NAMALWA (cell line): Measurements from ENCODE around the gene THSD4.
A peak's percentile ranks its signal among the peaks of the same experiment; 100 is the strongest.

Experiments
- DNase-seq: peaks from one replicate; pipeline ENCODE4 v3.0.0-alpha.2; 2015; ENCODE audit warnings: low spot score

THSD4 gene

DNA sequence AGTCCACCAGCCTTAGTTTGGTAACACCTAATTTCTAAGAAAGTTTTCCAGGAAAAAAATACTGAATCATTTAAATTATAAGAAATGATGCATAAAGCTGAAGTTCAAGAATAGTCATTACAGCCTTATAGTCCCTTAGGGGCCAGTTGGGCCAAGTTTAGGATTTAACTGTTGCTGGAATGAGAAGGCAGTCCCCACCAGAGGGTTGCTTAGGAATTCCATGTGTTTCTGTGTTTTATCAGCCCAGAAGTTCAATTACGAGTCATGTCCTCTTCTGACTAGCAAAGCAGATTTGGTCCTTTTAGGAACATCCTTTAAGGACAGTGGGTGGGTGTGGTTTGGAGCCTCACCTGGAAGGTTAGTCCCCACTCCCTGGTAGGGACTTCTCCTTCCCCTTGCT lies 638.1 kb downstream of the THSD4 start:
- DNase-seq, result no peak

- DNase-seq, result no peak
Measured at GRCh38 chr15:71754660-71755059, 639.4 kb downstream of the THSD4 start.

DNA sequence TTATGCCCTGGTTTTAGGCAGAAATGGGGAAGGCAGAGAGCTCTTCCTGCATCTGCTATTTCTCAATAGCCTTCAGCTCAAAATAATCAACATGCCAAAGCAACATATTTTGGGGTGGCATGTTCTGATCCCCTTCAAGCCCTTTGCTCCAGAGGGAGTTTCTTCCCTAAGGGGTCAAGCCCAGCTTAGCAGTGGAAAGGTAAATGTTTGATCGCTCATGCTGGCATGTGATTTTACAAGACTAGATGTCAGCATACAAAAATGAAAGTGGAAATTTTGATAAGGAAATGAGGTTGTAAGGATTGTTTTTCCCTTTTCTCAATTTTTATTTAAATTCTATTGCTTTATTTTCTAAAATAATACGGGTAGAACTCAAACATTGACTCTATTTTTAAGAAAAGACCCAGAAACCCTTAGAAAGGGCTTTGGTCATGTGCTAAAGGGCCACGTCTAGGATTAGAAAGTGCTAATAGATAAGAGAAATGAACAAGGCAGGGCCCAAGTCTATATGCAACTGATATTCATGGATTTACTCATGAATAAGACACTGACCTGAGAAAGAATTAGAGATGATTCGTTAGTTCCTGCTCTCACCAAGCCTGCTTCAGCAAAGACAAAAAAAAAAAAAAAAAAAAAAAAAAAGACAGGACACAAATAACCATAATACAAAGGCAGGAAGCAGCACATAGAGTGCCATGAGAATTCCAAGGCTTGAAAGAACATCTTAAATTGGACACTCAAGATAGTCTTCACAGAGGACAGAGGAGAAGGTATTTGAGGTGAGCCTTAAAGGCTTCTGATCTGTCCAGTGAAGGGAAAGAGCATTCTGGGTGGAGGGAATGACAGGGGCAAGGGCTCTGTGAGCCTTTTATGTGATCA lies 640.1 kb downstream of the THSD4 start:
- no peak for DNase-seq

DNA sequence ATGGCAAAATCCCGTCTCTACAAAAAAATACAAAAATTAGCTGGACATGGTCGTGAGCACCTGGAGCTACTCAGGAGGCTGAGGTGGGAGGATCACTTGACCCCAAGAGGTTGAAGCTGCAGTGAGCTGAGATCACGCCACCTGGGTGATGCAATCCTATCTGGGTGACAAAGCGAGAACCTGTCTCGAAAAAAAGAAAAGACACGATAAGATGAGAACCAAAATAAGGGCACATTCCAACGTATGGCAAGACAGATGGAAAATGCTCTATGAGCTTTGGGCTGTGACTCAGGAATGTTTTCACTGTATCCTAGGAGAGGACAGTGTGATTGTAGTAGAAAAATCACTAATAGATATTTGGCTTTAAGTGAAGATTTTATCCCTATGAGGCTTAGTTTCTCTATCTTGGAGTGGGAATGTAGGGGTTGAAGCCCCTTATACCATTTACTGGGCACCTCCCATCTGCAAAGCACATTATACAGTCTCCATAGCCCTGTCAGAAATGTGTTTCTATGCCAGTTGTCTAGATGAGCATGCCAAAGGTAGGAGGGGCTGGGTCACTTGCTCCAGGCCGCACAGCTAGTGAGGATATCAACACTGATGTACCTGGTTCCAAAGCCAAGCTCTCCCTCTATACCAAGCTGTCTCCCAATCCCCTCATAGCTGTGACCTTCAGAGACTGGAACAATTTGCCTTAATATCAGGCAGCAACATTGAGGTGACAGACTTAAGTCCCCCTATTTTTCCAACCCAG lies 641.5 kb downstream of the THSD4 start:
- DNase-seq, result no peak

- DNase-seq, result no peak
Measured at GRCh38 chr15:71757741-71758530, 642.7 kb downstream of the THSD4 start.

GRCh38 chr15:71758711-71759110 lies 643.4 kb downstream of the THSD4 start:
- no peak for DNase-seq

DNA sequence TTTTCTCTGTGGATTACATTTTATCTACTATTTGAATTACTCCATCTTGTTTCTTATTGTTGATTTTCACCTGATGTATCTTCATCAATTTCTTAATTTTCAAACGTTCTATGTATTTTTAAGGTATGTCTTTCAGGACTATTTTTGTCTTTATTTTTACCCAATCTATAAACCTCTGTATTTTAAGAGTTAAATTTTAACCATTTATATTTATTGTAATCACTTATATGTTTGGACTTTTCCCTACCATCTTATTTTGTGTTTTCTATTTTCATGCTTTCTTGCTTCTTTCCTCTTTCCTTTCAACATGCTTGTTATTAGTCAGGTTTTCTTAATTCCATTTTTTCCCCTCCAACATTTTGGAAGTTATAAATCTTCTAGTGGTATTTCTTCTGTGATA lies 645.6 kb downstream of the THSD4 start:
- no peak for DNase-seq

DNA sequence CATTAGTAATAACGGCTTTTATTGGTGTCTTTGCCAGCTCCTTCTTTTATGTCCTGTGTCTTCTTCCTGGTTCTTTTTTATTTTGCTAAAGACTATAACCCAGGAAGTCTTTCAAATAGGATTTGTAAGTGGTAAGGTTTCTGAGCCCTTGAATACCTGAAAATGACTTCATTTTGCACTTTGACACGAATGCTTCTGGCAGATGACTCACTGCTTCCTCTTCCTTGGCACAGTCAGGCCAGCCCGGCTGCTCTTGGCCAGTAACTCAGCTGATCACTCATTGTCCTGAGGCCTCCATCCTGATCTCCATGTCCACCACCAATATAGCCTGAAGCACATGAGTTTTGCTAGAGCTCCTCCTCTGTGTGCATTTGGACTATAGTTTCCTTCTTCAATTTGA lies 646.4 kb downstream of the THSD4 start:
- no peak for DNase-seq

DNA sequence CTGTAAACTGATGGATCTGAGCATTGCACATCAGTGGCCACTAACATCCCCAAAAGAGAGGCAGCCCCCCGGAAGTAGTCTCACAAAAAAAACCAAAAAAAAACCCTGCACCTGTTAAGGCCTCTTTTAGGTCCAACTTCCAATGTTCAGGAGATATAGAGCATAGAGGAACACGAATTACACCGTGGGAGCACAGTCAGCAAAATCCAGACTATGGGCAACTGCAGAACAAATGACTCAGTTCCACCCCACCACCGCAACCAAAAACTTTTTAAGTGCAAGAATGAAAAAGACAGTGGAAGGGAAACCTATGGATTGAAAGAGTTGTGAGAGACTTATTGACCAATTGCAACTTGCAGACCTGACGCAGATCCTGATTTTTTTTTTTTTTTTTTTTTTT lies 652.9 kb downstream of the THSD4 start:
- no peak for DNase-seq

DNA sequence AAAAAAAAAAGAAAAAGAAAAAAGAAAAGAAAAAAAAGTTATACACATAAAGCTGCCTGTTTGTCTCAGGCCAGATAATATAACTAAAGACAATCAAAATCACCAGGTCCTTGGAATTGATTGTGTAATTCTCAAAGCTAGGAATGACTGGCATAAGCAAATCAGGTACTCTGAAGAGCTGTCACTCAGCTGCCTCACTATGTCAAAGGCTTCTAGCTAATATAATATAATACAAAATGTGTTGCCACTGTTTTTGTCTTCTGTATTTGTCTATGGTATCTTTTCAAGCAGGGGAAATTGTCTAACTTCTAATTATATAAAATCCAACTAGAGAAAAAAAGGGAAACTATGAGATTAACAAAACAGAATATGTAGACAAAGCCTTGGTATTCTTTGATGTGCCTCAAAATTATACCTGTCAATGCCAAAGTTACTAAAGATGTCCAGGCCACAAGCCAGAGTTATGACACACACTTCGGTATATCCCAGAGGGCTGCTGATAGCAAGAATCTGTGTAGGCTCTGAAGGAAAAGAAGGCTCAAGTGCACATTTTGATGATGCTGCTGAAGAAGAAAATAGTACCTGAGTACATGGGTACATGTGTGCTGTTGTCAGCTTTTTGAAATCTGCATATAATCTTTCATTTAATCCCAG lies 658.1 kb downstream of the THSD4 start:
- no peak for DNase-seq

- no peak for DNase-seq
Measured at GRCh38 chr15:71775856-71776255, 660.6 kb downstream of the THSD4 start.

DNA sequence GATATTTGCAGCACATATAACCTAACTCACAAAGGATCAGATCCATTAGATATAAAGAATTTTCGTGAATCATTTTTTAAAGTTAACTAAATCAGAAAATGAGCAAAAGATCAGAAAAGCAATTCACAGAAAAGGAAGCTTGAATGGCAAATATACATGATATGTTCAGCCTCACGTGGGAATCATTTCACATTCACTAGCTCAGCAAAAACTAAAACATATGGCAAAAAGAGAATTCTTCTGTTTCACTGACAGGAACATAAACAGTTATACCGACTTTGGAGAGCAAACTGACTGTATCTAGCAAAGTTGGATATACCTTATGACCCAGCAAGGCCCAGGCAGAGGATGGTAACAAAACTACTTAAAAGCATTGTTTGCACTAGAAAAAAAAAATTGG lies 661.0 kb downstream of the THSD4 start:
- DNase-seq, result no peak

DNA sequence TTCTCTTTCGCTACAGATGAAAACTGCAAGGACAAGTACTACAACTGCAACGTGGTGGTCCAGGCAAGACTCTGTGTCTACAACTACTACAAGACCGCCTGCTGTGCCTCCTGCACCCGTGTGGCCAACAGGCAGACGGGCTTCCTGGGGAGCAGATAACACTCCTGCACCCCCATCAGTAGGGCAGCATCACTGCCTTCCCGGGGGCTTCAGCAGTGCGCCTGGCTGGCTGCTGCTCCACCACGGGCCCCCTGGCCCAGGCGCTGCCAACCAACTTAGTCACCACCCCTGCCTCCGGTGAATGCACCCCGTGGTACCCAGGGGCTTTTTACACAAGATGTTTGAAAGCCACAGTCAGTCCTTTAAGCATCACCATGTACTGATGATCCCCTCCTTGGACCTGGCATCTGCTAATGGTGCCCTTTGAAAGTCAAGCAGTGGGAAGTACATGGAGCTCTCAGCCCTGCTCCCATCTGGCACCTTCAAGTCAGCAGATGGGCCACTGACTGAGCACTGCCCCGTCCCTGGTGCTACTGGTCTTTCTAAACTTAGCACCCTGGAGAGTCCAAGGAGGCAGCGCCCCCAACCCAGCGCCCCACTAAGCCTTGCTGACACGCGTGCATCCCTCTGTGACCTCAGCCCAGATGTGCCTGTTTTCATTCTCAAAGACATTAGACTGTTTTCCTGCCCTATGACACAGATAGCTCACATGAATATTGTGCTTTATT lies 662.1 kb downstream of the THSD4 start:
- no peak for DNase-seq

DNA sequence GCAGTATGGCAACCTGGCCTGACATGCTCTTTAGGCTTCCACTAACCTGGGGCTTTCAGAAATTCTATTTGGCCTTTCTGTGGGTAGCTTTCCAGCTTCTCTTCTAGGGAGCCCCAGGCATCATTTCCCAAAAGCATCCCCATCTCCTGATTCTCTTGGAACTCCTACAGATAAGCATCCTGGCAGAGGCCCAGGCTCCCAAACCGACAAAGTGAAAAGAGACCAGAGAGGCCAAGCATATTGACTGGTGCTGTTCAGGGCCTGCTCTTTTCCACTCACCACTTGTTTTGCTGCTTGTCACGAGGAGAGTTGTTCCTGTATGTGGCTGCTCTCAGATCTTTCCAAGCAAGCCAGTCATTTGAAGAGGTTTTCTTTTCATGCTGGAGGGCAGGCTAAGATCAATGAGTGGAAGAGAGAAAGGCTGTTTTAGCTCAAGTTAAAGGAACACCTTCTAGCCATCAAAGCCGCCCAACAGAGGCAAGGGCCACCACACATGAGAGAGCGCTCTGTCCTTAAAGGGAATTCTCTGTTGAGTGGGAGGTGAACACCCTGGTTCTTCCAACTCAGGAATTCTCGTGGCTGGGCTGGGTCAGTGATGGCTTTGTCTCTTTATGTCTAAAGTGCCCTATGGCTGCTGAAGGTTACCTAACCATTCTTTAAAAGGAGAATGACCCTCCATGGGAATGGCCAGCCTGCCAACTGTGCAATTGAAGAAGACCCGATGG lies 664.0 kb downstream of the THSD4 start:
- no peak for DNase-seq

- peak; percentile 89 for DNase-seq
Measured at GRCh38 chr15:71780115-71780976, 665.1 kb downstream of the THSD4 start.

- DNase-seq, result no peak
Measured at GRCh38 chr15:71781179-71781964, 666.1 kb downstream of the THSD4 start.

- no peak for DNase-seq
Measured at GRCh38 chr15:71781965-71782265, 666.6 kb downstream of the THSD4 start.

- no peak for DNase-seq
Measured at GRCh38 chr15:71782422-71783165, 667.3 kb downstream of the THSD4 start.
